Measurements from ENCODE around the gene HMGXB3. TPM values are rescaled to one million over a fixed set of nuclear protein-coding genes. Genes with fewer than 3 reads are reported as not detected.

The HMGXB3 gene
- total and polyA plus RNA-seq, 7 donors: 3.6 to 28.8 (median 19.3) TPM

GRCh38 chr5:150038547-150038946 is 38.0 kb downstream of the HMGXB3 start:
- Histone ChIP-seq H3K4me1 (no peaks in the 10 kb centered on the region), H3K27me3 (no peaks in the 10 kb centered on the region), H3K4me3 (no peak overlapping the region), H3K36me3 (peaks cover 28 to 97% (median 64%) of the 10 kb centered on the region in 4 donors), H3K9me3 (no peaks in the 10 kb centered on the region), H3K27ac (no peak overlapping the region)
- intact Hi-C loops (cut with DNase I): no loop called here
- WGBS, 2 donors: 80 to 81% methylated on average over 2 of the region's 2 CpGs
- DNase-seq: no peak
- no peak for TF ChIP-seq EP300 (IDR thresholded peaks at IDR 0.05)
- TF ChIP-seq POLR2A (IDR thresholded peaks at IDR 0.05): no peak
- TF ChIP-seq POLR2AphosphoS5 (IDR thresholded peaks at IDR 0.05): no peak
- TF ChIP-seq, protein P1, sequence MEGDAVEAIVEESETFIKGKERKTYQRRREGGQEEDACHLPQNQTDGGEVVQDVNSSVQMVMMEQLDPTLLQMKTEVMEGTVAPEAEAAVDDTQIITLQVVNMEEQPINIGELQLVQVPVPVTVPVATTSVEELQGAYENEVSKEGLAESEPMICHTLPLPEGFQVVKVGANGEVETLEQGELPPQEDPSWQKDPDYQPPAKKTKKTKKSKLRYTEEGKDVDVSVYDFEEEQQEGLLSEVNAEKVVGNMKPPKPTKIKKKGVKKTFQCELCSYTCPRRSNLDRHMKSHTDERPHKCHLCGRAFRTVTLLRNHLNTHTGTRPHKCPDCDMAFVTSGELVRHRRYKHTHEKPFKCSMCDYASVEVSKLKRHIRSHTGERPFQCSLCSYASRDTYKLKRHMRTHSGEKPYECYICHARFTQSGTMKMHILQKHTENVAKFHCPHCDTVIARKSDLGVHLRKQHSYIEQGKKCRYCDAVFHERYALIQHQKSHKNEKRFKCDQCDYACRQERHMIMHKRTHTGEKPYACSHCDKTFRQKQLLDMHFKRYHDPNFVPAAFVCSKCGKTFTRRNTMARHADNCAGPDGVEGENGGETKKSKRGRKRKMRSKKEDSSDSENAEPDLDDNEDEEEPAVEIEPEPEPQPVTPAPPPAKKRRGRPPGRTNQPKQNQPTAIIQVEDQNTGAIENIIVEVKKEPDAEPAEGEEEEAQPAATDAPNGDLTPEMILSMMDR (IDR thresholded peaks at IDR 0.05): no peak

- Histone ChIP-seq H3K27me3 (no peaks in the 10 kb centered on the region), H3K4me3 (no peak overlapping the region), H3K36me3 (peaks cover 32 to 97% (median 53%) of the 10 kb centered on the region in 4 donors), H3K9me3 (no peaks in the 10 kb centered on the region), H3K4me1 (peaks cover 0 to 6% (median 0%) of the 10 kb centered on the region in 4 donors), H3K27ac (no peak overlapping the region)
- intact Hi-C loops (cut with DNase I): no loop called here
- DNase-seq: no peak
- 94% methylated on average over 3 of the region's 3 CpGs for WGBS, 2 donors
- TF ChIP-seq EP300 (IDR thresholded peaks at IDR 0.05) (no peak), POLR2AphosphoS5 (IDR thresholded peaks at IDR 0.05) (no peak), POLR2A (IDR thresholded peaks at IDR 0.05) (no peak)
- TF ChIP-seq, protein P1 (IDR thresholded peaks at IDR 0.05): no peak
These were observed 41.9 kb downstream of the HMGXB3 start for GRCh38 chr5:150042459-150042858.

- Histone ChIP-seq H3K4me1 (peaks cover 0 to 6% (median 0%) of the 10 kb centered on the region in 4 donors), H3K27ac (no peak overlapping the region), H3K9me3 (no peaks in the 10 kb centered on the region), H3K4me3 (no peak overlapping the region), H3K27me3 (no peaks in the 10 kb centered on the region), H3K36me3 (peaks cover 40 to 97% (median 56%) of the 10 kb centered on the region in 4 donors)
- TF ChIP-seq POLR2AphosphoS5 (IDR thresholded peaks at IDR 0.05) (no peak), EP300 (IDR thresholded peaks at IDR 0.05) (no peak), POLR2A (IDR thresholded peaks at IDR 0.05) (no peak)
- TF ChIP-seq, protein P1 (IDR thresholded peaks at IDR 0.05): no peak
- intact Hi-C loops (cut with DNase I): no loop called here
- no peak for DNase-seq
- WGBS, 2 donors: 27 to 46% methylated on average over 4 of the region's 4 CpGs
These were observed 43.3 kb downstream of the HMGXB3 start for GRCh38 chr5:150043657-150044328.

DNA sequence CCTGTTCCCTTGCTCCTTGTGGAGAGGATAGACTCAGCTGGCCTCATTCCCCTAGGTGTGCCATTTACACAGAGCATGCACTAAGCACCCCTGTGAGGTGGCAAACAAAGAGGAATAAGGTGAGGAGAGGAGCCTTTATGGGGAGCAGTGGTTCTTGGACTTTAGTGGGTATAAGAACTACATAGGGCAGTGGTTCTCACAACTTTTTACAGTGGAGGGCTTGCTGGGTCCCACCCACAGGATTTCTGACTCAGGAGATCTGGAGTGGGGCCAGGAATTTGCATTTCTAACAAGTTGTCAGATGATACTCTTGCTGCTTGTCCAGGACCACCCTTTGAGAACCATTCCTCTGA is 43.8 kb downstream of the HMGXB3 start:
- no peak overlapping the region for H3K27ac ChIP-seq
- peaks cover 0 to 6% (median 0%) of the 10 kb centered on the region in 4 donors for H3K4me1 ChIP-seq
- H3K4me3 ChIP-seq: no peak overlapping the region
- intact Hi-C loops (cut with DNase I): no loop called here
- H3K36me3 ChIP-seq: peaks cover 45 to 99% (median 61%) of the 10 kb centered on the region in 4 donors
- no peak for DNase-seq
- TF ChIP-seq POLR2A (IDR thresholded peaks at IDR 0.05) (no peak), EP300 (IDR thresholded peaks at IDR 0.05) (no peak), POLR2AphosphoS5 (IDR thresholded peaks at IDR 0.05) (no peak)
- TF ChIP-seq, protein P1 (IDR thresholded peaks at IDR 0.05): no peak
- no peaks in the 10 kb centered on the region for H3K27me3 ChIP-seq
- H3K9me3 ChIP-seq: no peaks in the 10 kb centered on the region

GRCh38 chr5:150044712-150045111 is 44.2 kb downstream of the HMGXB3 start:
- DNase-seq: no peak
- H3K27me3 ChIP-seq: no peaks in the 10 kb centered on the region
- no peak overlapping the region for H3K27ac ChIP-seq
- no peaks in the 10 kb centered on the region for H3K9me3 ChIP-seq
- WGBS, 2 donors: 86 to 94% methylated on average over 7 of the region's 7 CpGs
- H3K36me3 ChIP-seq: peaks cover 47 to 100% (median 65%) of the 10 kb centered on the region in 4 donors
- H3K4me1 ChIP-seq: peaks cover 0 to 6% (median 0%) of the 10 kb centered on the region in 4 donors
- intact Hi-C loops (cut with DNase I): no loop called here
- H3K4me3 ChIP-seq: no peak overlapping the region
- TF ChIP-seq POLR2A (IDR thresholded peaks at IDR 0.05) (no peak), EP300 (IDR thresholded peaks at IDR 0.05) (no peak), POLR2AphosphoS5 (IDR thresholded peaks at IDR 0.05) (no peak)
- TF ChIP-seq, protein P1 (IDR thresholded peaks at IDR 0.05): no peak

Measured in sigmoid colon (tissue), 7 donors.